AG09309 (cell line): ENCODE results near the gene ERF.

Experiments
- DNase-seq: peaks from one replicate; pipeline ENCODE4 v3.0.0-alpha.2; 2010; ENCODE audit warnings: low read depth
- H3K4me3 ChIP-seq: 2 replicates; pipeline ENCODE4 v1.5.1; 2011; ENCODE audit warnings: mild to moderate bottlenecking, low read depth, low read length, moderate library complexity; ENCODE audit not compliant: control insufficient read depth
- TF ChIP-seq, protein P1 (sequence below): IDR thresholded peaks from 2 replicates; pipeline ENCODE4 v1.5.1; 2011; ENCODE audit warnings: mild to moderate bottlenecking, low read depth, low read length, inconsistent platforms; ENCODE audit not compliant: insufficient read depth, control insufficient read depth; ENCODE audit errors: missing control alignments

ERF gene

GRCh38 chr19:42246143-42246921, 8.6 kb downstream of the ERF start:
- H3K4me3 ChIP-seq: no peak overlapping the region
- TF ChIP-seq, protein P1, sequence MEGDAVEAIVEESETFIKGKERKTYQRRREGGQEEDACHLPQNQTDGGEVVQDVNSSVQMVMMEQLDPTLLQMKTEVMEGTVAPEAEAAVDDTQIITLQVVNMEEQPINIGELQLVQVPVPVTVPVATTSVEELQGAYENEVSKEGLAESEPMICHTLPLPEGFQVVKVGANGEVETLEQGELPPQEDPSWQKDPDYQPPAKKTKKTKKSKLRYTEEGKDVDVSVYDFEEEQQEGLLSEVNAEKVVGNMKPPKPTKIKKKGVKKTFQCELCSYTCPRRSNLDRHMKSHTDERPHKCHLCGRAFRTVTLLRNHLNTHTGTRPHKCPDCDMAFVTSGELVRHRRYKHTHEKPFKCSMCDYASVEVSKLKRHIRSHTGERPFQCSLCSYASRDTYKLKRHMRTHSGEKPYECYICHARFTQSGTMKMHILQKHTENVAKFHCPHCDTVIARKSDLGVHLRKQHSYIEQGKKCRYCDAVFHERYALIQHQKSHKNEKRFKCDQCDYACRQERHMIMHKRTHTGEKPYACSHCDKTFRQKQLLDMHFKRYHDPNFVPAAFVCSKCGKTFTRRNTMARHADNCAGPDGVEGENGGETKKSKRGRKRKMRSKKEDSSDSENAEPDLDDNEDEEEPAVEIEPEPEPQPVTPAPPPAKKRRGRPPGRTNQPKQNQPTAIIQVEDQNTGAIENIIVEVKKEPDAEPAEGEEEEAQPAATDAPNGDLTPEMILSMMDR: peak; percentile 85
- peak; percentile 52 for DNase-seq

DNA sequence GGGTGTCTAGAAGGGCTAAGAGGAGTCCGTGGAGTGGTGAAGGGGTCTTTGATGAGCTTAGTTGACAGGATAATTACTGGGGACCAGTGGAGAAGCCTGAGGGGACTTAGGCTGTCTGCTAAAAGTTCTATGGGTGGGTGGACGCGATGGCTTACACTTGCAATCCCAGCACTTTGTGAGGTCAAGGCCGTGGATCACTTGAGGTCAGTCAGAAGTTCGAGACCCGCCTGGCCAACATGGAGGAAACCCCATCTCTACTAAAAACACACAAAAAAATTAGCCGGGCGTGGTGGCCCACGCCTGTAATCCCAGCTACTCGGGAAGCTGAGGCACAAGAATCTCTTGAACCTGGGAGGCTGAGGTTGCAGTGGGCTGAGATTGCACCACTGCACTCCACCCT, 9.7 kb downstream of the ERF start:
- DNase-seq: no peak
- no peak overlapping the region for H3K4me3 ChIP-seq
- TF ChIP-seq, protein P1: no peak

DNA sequence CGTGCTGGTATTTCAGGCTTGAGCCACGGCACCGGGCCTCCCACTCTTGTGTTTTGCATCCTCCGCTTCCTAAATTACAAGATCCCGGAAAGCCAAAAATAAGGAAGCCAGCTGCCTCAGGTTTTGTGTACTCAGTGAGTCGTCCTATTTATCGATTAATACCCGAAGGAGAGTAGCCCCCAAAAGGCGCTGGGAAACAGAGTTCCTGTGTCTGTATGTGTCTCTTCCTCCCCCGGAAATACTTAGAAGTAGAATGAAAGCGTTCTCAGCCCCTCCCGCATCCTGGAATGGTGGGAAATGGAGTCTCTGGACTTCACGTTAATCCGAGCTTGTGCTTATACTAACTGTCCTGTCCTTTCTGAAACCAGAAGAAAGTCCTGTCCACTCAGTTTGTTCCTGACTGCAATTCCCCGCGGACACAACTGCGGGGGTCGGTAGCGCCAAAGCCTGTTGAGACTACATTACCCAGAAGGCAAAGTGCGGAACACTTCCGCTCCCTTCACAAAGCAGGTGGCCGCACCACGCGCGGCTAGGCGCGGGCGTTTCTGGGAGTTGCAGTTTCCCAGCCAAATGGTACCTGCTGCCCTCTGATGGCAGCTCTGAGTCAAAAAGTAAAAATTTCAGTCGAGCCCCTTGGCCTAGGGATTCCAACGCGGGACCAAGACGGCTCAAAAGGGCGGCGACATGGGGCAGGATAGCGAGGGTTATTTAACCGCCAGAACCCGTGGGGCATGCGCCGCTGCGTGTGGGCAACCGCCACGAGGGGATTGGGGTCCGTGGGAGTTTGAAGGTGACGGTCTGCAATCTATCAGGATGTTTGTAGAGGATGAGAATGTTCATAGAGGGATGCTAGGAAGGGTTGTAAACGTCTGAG, 10.3 kb downstream of the ERF start:
- peak overlapping the region; percentile 62 for H3K4me3 ChIP-seq
- TF ChIP-seq, protein P1: peak; percentile 64
- DNase-seq: peak; percentile 57

DNA sequence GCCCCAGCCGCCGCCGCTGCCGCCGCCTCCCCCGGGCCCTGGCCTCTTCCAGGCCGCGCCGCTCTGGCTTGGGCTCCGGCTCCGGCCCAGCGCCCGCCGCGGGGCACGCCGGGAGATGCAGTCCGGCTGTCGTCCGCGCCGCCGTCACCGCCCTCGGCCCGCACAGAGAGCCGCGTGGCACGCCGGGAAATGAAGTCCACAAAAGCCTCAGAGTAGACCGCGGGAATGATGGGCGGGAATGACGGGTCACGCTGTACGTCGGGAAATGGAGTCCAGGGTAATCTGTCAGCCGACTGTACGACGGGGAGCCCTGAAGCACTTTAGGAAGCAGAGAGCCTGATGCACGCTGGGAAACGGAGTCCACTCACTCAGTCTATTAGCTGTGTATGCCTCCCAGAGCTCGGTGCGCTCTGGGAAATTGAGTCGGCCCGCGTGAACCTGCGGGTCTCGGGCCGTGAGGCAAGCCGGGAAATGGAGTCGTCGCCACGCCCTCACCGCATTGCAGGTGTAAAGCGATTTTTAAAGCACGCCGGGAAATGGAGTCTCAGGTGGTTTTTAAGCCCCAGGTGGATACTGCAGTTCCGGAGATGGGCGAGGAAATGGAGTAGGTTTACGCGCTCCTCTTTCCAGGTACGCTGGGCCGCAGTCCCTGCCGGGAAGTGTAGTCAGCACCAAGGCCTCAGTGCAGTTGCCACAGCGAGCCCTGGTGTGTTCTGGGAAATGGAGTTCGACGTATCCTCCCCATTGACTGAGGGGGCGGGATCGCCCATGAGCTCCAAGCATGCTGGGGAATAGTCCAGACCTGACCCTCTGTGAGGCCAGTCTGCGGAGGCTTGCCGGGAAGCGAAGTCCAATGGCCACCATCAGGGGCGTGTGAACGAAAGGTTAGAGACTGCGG, 12.2 kb downstream of the ERF start, which contains the start of gene GSK3A:
Gene GSK3A, minus strand, starts transcription at position 91 of the 898 bp plus-strand sequence. CDS start 137 bp downstream, outside the sequence.
- TF ChIP-seq, protein P1: no peak
- H3K4me3 ChIP-seq: peak within 1 kb of the TSS; percentile 68
- peak; percentile 97 for DNase-seq

GRCh38 chr19:42242069-42242511, 12.8 kb downstream of the ERF start:
- DNase-seq: no peak
- peak overlapping the region; percentile 68 for H3K4me3 ChIP-seq

More at GRCh38 chr19:42242069-42242511, 12.8 kb downstream of the ERF start:
- TF ChIP-seq, protein P1: no peak
